ENCODE measurements around the gene ZIC4. TPM values are rescaled to one million over a fixed set of nuclear protein-coding genes. Genes with fewer than 3 reads are reported as not detected.

ZIC4 gene
- total RNA-seq, 1 donor from 2014 or later = not detected

DNA sequence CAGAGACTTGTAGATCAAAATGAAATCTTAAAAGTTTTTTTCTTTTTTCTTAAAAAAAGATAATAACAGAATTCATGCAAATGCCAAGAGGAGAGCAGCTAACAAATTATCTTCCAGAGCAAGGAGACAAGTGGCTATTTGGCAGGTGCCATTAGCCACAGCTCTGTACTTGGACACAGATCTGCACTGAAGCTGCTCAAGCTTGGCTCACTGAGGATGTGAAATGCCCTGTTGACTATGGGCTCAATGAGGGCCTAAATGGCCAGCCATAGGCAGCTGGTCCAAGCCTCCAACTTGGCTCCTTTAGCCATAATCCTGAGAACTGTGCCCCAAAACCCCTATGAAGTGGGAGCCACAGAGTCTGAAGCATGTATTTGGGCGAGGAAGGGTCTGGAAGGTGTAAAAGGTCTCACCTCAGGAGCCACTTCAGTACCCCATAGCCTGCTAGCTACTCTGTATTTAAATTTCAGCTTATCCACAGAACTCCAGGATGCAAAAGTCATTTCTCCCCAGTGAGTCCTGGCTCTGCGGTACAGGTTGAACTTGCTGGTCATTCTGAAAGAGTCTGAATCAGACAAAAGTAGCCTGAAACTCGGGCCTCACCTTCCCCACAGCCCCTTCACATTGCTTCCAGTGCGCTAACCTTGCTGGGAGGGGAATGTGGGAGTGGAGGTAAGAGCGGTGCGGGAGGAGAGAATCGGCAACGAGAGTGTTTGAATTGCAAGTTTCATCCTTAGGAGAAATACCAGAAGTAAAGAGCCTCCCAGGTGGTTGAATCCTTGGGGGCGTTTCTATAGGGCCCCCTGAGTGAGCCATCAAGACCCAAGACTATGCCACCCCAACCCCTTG lies 48.0 kb downstream of the ZIC4 start:
- DNase-seq (ENCODE audit: low spot score in 2 of 2, unreplicated experiment in 2 of 2) = no peak
- Mint-ChIP-seq H3K27ac (no peak overlapping the region), H3K4me1 (peaks cover 3% of the 10 kb centered on the region), H3K9me3 (no peaks in the 10 kb centered on the region), H3K4me3 (no peak overlapping the region), H3K36me3 (no peaks in the 10 kb centered on the region), H3K27me3 (ENCODE audit: low read depth) (peaks cover 99% of the 10 kb centered on the region)
- TF ChIP-seq, protein P1, sequence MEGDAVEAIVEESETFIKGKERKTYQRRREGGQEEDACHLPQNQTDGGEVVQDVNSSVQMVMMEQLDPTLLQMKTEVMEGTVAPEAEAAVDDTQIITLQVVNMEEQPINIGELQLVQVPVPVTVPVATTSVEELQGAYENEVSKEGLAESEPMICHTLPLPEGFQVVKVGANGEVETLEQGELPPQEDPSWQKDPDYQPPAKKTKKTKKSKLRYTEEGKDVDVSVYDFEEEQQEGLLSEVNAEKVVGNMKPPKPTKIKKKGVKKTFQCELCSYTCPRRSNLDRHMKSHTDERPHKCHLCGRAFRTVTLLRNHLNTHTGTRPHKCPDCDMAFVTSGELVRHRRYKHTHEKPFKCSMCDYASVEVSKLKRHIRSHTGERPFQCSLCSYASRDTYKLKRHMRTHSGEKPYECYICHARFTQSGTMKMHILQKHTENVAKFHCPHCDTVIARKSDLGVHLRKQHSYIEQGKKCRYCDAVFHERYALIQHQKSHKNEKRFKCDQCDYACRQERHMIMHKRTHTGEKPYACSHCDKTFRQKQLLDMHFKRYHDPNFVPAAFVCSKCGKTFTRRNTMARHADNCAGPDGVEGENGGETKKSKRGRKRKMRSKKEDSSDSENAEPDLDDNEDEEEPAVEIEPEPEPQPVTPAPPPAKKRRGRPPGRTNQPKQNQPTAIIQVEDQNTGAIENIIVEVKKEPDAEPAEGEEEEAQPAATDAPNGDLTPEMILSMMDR (IDR thresholded peaks at IDR 0.05; ENCODE audit: unreplicated experiment) = no peak

DNA sequence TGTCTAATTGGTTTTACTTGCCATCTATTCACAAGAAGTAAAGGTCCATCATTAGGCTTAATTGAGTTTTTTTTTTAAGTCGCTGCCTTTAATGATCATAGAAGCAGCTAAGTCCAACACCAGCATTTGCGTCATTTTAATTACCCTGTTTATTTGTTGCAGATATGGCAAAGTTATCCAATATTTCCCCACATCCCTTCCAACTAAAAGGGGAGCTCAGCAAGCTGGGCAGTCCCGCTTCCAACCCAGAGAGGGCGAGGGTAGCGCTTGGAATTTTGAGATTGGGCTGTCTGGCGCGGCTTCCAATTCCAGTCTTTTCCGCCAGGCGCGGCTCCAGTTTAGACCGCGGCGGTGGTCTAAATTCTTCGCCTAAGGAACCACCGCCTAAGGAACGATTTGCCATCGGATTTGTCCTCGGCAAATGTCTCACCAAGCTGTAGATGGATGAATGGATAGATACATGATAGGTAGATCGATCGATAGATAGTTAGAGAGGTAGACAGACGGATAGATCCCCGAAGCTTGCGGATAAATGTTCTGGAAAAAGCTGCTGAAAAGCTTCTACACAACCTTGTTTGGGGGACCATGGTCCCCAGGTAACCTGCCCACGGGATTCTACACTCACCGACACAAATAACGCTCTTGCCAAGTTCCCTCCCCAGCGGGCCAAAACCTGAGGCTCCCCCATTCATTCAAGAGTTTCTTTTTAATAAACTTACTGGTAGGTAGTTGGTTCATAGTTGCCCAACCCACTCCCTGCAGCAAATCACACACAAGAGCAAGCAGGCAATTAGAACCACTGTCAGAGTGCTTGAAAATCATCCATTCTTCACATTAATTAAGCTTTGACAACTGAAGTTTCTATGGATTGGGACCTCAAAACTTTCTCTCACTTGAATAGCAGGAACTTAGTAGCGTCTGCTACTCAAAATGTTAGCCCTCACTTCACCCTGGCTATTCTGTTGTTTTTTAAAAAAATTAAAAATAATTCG lies 49.1 kb downstream of the ZIC4 start:
- TF ChIP-seq, protein P1 (IDR thresholded peaks at IDR 0.05; ENCODE audit: unreplicated experiment) = no peak
- Mint-ChIP-seq H3K27me3 (ENCODE audit: low read depth) (peaks cover 99% of the 10 kb centered on the region), H3K36me3 (no peaks in the 10 kb centered on the region), H3K9me3 (no peaks in the 10 kb centered on the region), H3K27ac (no peak overlapping the region), H3K4me1 (peaks cover 3% of the 10 kb centered on the region), H3K4me3 (no peak overlapping the region)
- DNase-seq (ENCODE audit: low spot score in 2 of 2, unreplicated experiment in 2 of 2) = no peak

DNA sequence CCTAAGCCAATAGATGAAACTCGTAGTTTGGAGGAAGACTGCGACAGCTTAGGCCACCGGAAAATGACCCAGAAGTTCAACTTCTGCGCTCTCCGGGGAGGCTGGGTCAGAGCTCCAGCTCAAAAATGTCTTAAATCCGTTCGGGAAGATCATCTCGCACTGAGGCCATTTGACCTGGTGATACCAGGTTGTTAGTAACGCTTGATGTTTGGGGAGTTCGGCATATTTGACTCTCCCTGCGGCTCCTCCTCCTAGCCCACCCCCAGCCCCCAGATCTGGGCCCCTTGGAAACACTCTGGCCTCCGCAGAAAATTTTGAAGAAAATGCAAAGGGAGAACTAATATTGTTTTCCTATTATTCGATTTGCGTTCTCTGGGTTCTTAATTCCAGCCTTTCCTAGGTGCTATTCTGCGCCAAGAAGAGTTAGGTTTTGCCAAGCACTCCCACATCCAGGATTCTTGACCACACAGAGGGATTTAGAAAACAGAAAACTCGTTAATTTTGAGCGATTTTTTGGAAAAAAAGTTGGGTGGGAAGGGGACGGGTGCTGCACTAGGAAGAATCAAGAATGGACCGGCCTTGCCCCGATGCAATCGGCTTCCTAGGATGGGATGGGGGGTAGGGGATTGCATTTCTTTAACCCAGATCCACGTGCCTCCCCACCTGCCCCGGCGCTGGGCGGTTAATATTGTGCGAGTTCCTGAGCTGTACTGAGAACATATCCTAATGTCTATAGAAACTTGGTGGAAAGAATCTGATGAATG lies 50.0 kb downstream of the ZIC4 start:
- Mint-ChIP-seq H3K27me3 (ENCODE audit: low read depth) (peaks cover 95% of the 10 kb centered on the region), H3K9me3 (no peaks in the 10 kb centered on the region), H3K36me3 (no peaks in the 10 kb centered on the region), H3K4me3 (no peak overlapping the region), H3K4me1 (peaks cover 3% of the 10 kb centered on the region), H3K27ac (no peak overlapping the region)
- DNase-seq (ENCODE audit: low spot score in 2 of 2, unreplicated experiment in 2 of 2) = no peak
- TF ChIP-seq, protein P1 (IDR thresholded peaks at IDR 0.05; ENCODE audit: unreplicated experiment) = no peak

DNA sequence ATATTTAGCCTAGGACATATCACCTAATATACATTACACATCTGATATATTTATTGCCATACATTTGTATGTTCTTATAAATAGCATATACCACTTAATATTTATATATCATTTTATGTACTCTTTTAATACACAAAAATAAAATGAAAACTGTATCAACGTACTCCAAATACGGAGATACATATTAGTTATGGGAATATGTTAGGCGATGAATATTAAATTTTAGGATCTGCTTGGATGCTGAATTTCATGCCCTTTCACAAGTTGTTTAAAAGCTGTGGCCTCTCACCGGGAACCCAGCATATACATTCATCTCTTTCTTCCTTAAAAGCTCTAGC lies 50.6 kb downstream of the ZIC4 start:
- Mint-ChIP-seq H3K27me3 (ENCODE audit: low read depth) (peaks cover 95% of the 10 kb centered on the region), H3K9me3 (no peaks in the 10 kb centered on the region), H3K36me3 (no peaks in the 10 kb centered on the region), H3K27ac (no peak overlapping the region), H3K4me1 (no peaks in the 10 kb centered on the region), H3K4me3 (no peak overlapping the region)
- no peak for DNase-seq (ENCODE audit: low spot score in 2 of 2, unreplicated experiment in 2 of 2)
- TF ChIP-seq, protein P1 (IDR thresholded peaks at IDR 0.05; ENCODE audit: unreplicated experiment) = no peak

DNA sequence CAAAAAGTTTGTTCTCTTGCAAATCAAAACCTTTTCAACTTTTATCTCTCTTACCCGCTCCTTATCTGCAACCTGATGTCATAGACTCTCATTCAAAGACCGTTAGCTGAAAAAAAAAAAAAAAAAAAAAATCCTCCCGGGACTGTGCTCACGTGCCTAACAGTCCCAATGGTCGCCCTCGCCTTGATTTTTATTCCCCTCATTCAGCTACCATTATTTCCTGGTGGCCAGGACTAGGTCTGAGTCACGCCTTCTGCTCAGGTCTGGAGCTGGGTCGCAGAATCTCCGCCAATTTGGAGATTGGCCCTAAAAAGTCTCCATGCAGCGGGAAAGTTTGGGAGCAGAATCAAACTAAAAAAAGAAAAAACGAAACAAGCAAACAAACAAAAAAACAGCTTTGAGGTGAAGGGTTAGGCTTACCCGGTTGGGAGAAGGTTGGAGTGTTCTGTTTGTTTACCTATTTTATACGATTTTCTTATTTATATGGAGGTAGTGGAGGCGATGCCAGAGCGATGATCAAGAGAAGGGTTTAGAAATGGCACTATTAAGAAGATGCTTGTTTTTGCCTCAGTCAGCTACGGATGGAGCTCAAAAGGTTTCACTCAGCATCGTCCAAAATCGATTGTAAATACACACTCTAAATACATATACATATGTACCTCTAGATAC lies 51.1 kb downstream of the ZIC4 start:
- no peak for DNase-seq (ENCODE audit: low spot score in 2 of 2, unreplicated experiment in 2 of 2)
- H3K4me3 Mint-ChIP-seq = no peak overlapping the region
- H3K36me3 Mint-ChIP-seq = no peaks in the 10 kb centered on the region
- H3K4me1 Mint-ChIP-seq = no peaks in the 10 kb centered on the region
- peaks cover 95% of the 10 kb centered on the region for H3K27me3 Mint-ChIP-seq (ENCODE audit: low read depth)
- TF ChIP-seq, protein P1 (IDR thresholded peaks at IDR 0.05; ENCODE audit: unreplicated experiment) = no peak
- H3K9me3 Mint-ChIP-seq = no peaks in the 10 kb centered on the region
- H3K27ac Mint-ChIP-seq = no peak overlapping the region
